Muscle layer of colon (tissue), 2 donors: ENCODE results near the gene FOSL1.
"Not testable (repeated sequence)": the region's sequence is repeated elsewhere in the genome, so short reads cannot be mapped to it uniquely, and the experiment has no call there.

Experiments
- H3K27ac ChIP-seq: one replicate; pipeline ENCODE4 v1.7.0; 2013; ENCODE audit warnings: low read depth, mild to moderate bottlenecking, low read length, moderate library complexity
- H3K27me3 ChIP-seq, 2 donors: one replicate each; pipeline ENCODE4 v1.7.0; 2013; ENCODE audit warnings: low read length in 2 of 2, mild to moderate bottlenecking in 2 of 2; ENCODE audit not compliant: insufficient read depth in 2 of 2, control insufficient read depth in 1 of 2
- H3K36me3 ChIP-seq: one replicate; pipeline ENCODE4 v1.7.0; 2013; ENCODE audit warnings: mild to moderate bottlenecking, low read length; ENCODE audit not compliant: insufficient read depth
- H3K4me1 ChIP-seq: one replicate; pipeline ENCODE4 v1.7.0; 2013; ENCODE audit warnings: mild to moderate bottlenecking, low read length; ENCODE audit not compliant: insufficient read depth
- H3K4me3 ChIP-seq, 2 donors: one replicate each; pipeline ENCODE4 v1.7.0; 2013; ENCODE audit warnings: low read length in 2 of 2, low read depth in 1 of 2, mild to moderate bottlenecking in 1 of 2, moderate library complexity in 1 of 2
- H3K9ac ChIP-seq: one replicate; pipeline ENCODE4 v1.7.0; 2013; ENCODE audit warnings: low read length
- H3K9me3 ChIP-seq: one replicate; pipeline ENCODE4 v1.7.0; 2013; ENCODE audit warnings: mild to moderate bottlenecking, low read length
- donor health status: abdominal sarcoma.
- donor health status: Adenocarcinoma of cecum.

The FOSL1 gene

GRCh38 chr11:65851811-65852507 is 48.2 kb downstream of the FOSL1 start:
- Histone ChIP-seq H3K4me3 (no peak overlapping the region), H3K27me3 (no peaks in the 10 kb centered on the region), H3K4me1 (peaks cover 24% of the 10 kb centered on the region), H3K27ac (no peak overlapping the region), H3K9me3 (no peaks in the 10 kb centered on the region), H3K9ac (no peak overlapping the region), H3K36me3 (peaks cover 57% of the 10 kb centered on the region)

DNA sequence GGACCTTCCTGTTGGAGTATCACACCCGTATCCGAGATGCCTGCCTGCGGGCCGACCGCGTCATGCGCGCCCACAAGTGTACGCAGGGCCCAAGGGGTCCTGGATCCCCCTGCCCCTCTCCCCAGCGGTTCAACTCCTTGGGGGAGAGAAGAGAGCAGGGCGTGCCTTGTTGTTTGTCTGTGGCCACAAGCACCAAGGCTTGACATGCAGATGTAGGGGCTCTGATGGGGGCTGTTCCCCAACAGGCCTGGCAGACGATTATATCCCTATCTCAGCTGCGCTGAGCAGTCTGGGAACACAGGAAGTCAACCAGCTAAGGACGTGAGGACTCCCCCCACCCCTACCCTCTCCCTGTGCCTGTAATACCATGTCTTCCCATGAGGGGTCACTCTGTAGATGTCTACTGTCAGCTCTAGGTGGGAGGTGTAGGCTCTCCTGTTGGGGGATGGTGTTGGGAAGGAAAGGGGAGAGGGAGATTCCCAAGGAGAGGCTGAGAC is 49.1 kb downstream of the FOSL1 start:
- Histone ChIP-seq H3K4me1 (peaks cover 18% of the 10 kb centered on the region), H3K27me3 (no peaks in the 10 kb centered on the region), H3K27ac (no peak overlapping the region), H3K4me3 (no peak overlapping the region), H3K9ac (no peak overlapping the region), H3K9me3 (no peaks in the 10 kb centered on the region), H3K36me3 (peaks cover 55% of the 10 kb centered on the region)

DNA sequence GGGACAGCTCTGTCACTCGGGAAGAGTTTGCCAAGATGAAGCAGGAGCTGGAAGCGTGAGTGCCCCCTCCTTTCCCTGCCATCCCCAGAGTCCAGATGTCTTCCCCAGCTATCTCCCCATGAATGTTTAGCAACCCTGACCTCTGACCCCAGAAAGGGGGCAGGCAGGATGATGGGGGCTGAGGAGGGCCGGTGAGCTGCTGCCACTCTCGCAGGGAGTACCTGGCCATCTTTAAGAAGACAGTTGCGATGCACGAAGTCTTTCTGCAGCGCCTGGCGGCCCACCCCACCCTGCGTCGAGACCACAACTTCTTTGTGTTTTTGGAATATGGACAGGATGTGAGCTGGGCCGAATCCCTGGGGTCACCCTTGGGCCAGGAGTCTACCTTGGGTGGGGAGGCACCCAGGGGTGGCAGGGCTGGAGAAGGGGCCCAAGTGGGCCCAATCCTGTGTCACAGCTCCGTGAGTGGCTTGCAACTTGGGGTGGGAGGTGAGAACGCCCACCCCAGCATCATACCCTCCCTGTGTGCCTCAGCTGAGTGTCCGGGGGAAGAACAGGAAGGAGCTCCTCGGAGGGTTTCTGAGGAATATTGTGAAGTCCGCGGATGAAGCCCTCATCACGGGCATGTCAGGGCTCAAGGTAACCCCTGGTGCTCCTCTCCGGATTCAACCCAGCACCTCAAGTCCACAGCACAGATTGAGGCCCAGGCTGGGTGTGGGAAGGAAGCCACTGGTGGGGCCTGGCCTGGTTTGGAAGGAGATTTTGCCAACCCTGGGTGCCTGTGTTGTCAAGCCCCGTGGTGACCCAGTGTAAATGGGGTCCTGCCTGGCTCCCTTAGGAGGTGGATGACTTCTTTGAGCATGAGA is 49.7 kb downstream of the FOSL1 start:
- H3K9me3 ChIP-seq = no peaks in the 10 kb centered on the region
- H3K9ac ChIP-seq = no peak overlapping the region
- H3K36me3 ChIP-seq = peaks cover 48% of the 10 kb centered on the region
- H3K27me3 ChIP-seq = no peaks in the 10 kb centered on the region
- no peak overlapping the region for H3K27ac ChIP-seq
- peaks cover 12% of the 10 kb centered on the region for H3K4me1 ChIP-seq
- H3K4me3 ChIP-seq = no peak overlapping the region

- peaks cover 42% of the 10 kb centered on the region for H3K36me3 ChIP-seq
- no peak overlapping the region for H3K27ac ChIP-seq
- H3K4me1 ChIP-seq = peaks cover 8% of the 10 kb centered on the region
- no peaks in the 10 kb centered on the region for H3K9me3 ChIP-seq
- no peak overlapping the region for H3K9ac ChIP-seq
- no peak overlapping the region for H3K4me3 ChIP-seq
- H3K27me3 ChIP-seq = no peaks in the 10 kb centered on the region
Measured at GRCh38 chr11:65849771-65850216, 50.4 kb downstream of the FOSL1 start.

DNA sequence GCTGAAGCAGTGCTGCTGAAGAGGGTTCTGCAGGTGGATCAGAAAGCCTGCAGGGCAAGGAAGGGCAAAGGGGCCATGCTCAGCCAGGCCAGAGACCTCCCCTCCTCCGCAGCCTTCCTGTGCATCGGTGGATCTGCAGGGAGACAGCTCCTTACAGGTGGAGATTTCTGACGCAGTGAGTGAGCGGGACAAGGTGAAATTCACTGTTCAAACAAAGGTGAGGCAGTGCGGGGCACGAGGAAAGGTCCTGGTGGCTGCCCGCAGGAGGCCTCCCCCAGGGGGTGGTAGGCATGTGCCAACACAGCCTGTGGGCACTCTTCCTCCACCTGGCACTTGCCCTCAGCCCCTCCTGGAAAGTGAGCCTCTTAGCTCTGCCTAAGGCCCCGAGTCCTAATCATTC is 50.8 kb downstream of the FOSL1 start:
- no peak overlapping the region for H3K4me3 ChIP-seq
- no peaks in the 10 kb centered on the region for H3K9me3 ChIP-seq
- no peaks in the 10 kb centered on the region for H3K27me3 ChIP-seq
- no peak overlapping the region for H3K9ac ChIP-seq
- peaks cover 4% of the 10 kb centered on the region for H3K4me1 ChIP-seq
- no peak overlapping the region for H3K27ac ChIP-seq
- H3K36me3 ChIP-seq = peaks cover 37% of the 10 kb centered on the region

DNA sequence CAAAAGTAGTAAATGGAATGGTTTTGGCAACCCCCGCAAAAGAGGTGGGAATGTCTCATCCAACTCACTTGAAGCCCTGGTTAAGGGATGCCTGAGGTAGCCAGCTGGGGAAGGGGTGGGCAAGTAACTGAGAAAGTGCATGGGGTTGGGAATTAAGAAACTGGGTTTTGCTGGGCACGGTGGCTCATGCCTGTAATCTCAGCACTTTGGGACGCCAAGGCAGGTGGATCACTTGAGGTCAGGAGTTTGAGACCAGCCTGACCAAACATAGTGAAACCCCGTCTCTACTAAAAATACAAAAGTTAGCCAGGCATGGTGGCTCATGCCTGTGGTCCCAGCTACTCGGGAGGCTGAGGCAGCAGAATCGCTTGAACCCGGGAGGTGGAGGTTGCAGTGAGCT is 51.5 kb downstream of the FOSL1 start:
- not testable (repeated sequence) for H3K4me1 ChIP-seq, H3K9me3 ChIP-seq, H3K9ac ChIP-seq, H3K27me3 ChIP-seq, H3K27ac ChIP-seq, H3K4me3 ChIP-seq
- peaks cover 31% of the 10 kb centered on the region for H3K36me3 ChIP-seq

GRCh38 chr11:65847746-65848145 is 52.4 kb downstream of the FOSL1 start:
- no peaks in the 10 kb centered on the region for H3K4me1 ChIP-seq
- peaks cover 21% of the 10 kb centered on the region for H3K36me3 ChIP-seq
- H3K9me3 ChIP-seq = no peaks in the 10 kb centered on the region
- no peak overlapping the region for H3K9ac ChIP-seq
- H3K27ac ChIP-seq = no peak overlapping the region
- no peak overlapping the region for H3K4me3 ChIP-seq
- H3K27me3 ChIP-seq = no peaks in the 10 kb centered on the region

- no peaks in the 10 kb centered on the region for H3K36me3 ChIP-seq
- no peak overlapping the region for H3K4me3 ChIP-seq
- H3K9ac ChIP-seq = no peak overlapping the region
- no peaks in the 10 kb centered on the region for H3K27me3 ChIP-seq
- no peak overlapping the region for H3K27ac ChIP-seq
- H3K4me1 ChIP-seq = no peaks in the 10 kb centered on the region
- no peaks in the 10 kb centered on the region for H3K9me3 ChIP-seq
Measured at GRCh38 chr11:65844231-65844872, 55.8 kb downstream of the FOSL1 start.

DNA sequence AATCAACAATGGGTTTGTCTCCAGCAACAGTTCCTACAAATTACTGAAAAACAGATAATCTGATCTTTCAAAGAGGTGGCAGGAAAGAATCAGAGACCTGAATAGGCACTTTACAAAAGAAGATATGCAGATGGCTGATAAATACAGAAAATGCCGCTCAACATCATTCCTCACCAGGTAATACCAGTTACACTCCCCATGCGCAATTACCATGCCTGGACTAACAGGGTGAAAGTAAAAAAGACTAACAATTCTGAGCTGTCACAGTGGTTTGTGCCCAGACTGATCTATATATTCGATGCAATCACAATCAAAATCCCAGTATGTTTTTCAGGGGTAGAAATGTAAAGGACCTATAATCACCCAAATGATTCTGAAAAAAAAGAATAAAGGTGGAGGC is 56.4 kb downstream of the FOSL1 start:
- no peaks in the 10 kb centered on the region for H3K4me1 ChIP-seq
- no peaks in the 10 kb centered on the region for H3K27me3 ChIP-seq
- H3K9ac ChIP-seq = no peak overlapping the region
- H3K4me3 ChIP-seq = no peak overlapping the region
- H3K36me3 ChIP-seq = no peaks in the 10 kb centered on the region
- H3K9me3 ChIP-seq = no peaks in the 10 kb centered on the region
- H3K27ac ChIP-seq = no peak overlapping the region

DNA sequence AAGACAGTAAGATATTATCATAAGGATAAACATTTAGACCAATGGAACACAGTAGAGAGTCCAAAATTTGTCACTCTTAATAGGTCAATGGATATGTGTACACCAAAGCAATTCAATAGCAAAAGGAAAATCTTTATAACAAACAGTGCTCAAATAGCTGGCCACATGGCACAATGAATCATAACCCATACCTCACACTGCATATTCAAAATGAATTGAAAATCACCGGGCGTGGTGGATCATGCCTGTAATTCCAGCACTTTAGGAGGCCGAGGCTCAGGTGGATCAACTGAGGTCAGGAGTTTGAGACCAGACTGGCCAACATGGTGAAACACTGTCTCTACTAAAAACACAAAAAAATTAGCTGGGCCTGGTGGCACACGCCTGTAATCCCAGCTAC is 58.0 kb downstream of the FOSL1 start:
- H3K27me3 ChIP-seq = no peaks in the 10 kb centered on the region
- H3K27ac ChIP-seq = no peak overlapping the region
- no peaks in the 10 kb centered on the region for H3K36me3 ChIP-seq
- H3K4me1 ChIP-seq = no peaks in the 10 kb centered on the region
- H3K9ac ChIP-seq = no peak overlapping the region
- H3K4me3 ChIP-seq = no peak overlapping the region
- H3K9me3 ChIP-seq = no peaks in the 10 kb centered on the region
